ENCODE results near the gene SLIT1. TPM values are rescaled to one million over a fixed set of nuclear protein-coding genes. Genes with fewer than 3 reads are reported as not detected.

Gene SLIT1
- polyA plus RNA-seq, 1 donor (not counting 4 experiments of a cell fraction or from before 2014, with no cell fraction given): 0.01 TPM

DNA sequence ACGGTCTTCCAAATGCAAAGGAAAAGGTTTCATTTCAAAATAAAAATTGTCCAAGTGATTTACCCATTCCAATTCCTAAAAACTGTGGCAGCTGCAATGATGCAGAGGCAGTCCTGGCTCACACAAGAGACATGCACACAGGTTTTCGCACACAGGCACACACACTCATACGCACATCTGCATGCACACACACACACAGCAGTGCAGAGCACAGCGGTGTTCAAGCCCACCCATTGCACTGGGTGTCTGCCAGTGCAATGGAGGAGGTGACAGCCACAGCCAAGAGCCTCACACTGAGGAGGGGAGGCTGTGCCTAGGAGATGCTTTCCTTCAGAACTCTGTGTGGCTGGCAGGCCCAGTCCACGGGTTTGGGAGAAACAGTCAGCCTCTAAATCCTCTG is 123.7 kb downstream of the SLIT1 start:
- Histone ChIP-seq H2AFZ (ENCODE audit: control insufficient read depth, low read length) (no peak overlapping the region), H3K79me2 (ENCODE audit: control insufficient read depth, insufficient read depth, low read length) (no peaks in the 10 kb centered on the region), H3K27me3 (ENCODE audit: control insufficient read depth, extremely low read depth, insufficient read depth, low read length) (peaks cover 44% of the 10 kb centered on the region), H3K27ac (ENCODE audit: control insufficient read depth, insufficient read depth, low read length) (no peak overlapping the region), H3K9ac (ENCODE audit: control insufficient read depth, extremely low read depth, insufficient read depth, low read length) (no peak overlapping the region), H3K9me1 (ENCODE audit: control insufficient read depth, extremely low read depth, insufficient read depth, low read length) (no peaks in the 10 kb centered on the region), H3K4me1 (ENCODE audit: control insufficient read depth, extremely low read depth, insufficient read depth, low read length) (no peaks in the 10 kb centered on the region), H4K20me1 (ENCODE audit: control insufficient read depth, extremely low read depth, insufficient read depth, low read length) (no peaks in the 10 kb centered on the region), H3K36me3 (ENCODE audit: control insufficient read depth in 2 of 2, extremely low read depth in 1 of 2, insufficient read depth in 2 of 2, low read length in 2 of 2) (no peaks in the 10 kb centered on the region), H3K4me3 (ENCODE audit: control insufficient read depth in 2 of 3, extremely low read depth in 1 of 3, insufficient read depth in 2 of 3, low read depth in 1 of 3, low read length in 3 of 3) (no peak overlapping the region), H3K9me3 (ENCODE audit: control insufficient read depth, low read depth, low read length) (no peaks in the 10 kb centered on the region), H3K4me2 (ENCODE audit: control insufficient read depth, extremely low read depth, insufficient read depth, low read depth, low read length) (no peak overlapping the region)
- no peak for DNase-seq (ENCODE audit: low read depth, low spot score)
- no peak for FAIRE-seq
- no peak for TF ChIP-seq EZH2 (IDR thresholded peaks at IDR 0.05; ENCODE audit: low read length)
- TF ChIP-seq, protein P1, sequence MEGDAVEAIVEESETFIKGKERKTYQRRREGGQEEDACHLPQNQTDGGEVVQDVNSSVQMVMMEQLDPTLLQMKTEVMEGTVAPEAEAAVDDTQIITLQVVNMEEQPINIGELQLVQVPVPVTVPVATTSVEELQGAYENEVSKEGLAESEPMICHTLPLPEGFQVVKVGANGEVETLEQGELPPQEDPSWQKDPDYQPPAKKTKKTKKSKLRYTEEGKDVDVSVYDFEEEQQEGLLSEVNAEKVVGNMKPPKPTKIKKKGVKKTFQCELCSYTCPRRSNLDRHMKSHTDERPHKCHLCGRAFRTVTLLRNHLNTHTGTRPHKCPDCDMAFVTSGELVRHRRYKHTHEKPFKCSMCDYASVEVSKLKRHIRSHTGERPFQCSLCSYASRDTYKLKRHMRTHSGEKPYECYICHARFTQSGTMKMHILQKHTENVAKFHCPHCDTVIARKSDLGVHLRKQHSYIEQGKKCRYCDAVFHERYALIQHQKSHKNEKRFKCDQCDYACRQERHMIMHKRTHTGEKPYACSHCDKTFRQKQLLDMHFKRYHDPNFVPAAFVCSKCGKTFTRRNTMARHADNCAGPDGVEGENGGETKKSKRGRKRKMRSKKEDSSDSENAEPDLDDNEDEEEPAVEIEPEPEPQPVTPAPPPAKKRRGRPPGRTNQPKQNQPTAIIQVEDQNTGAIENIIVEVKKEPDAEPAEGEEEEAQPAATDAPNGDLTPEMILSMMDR (optimal IDR thresholded peaks at IDR 0.05 in 1 of 3, IDR thresholded peaks at IDR 0.05 in 1 of 3, conservative IDR thresholded peaks at IDR 0.05 in 1 of 3; ENCODE audit: extremely low read depth in 1 of 3, insufficient read depth in 2 of 3, low read length in 3 of 3): no peak
- dilution Hi-C loops (cut with MboI; ENCODE audit: extremely low pct_ligation_motif_present, low sequenced_read_pairs): no loop called here

DNA sequence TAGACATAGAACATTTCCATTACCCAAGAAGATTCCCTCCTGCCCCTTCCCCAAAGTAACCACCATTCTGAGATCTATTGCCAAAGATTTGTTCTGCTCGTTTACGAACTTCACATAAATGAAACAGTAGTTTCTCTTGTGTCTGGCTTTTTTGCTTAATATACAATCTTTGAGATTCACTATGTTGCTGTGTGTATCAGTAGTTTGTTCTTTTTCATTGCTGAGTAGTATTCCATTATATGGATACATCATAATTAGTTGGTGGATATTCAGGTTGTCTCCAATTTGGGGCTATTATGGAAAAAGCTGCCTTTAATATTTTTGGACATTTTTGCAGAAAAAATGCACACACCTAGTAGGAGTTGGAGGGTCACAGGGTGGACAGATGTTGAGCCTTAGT is 124.3 kb downstream of the SLIT1 start:
- Histone ChIP-seq H3K4me3 (ENCODE audit: control insufficient read depth in 2 of 3, extremely low read depth in 1 of 3, insufficient read depth in 2 of 3, low read depth in 1 of 3, low read length in 3 of 3) (no peak overlapping the region), H3K79me2 (ENCODE audit: control insufficient read depth, insufficient read depth, low read length) (no peaks in the 10 kb centered on the region), H3K27ac (ENCODE audit: control insufficient read depth, insufficient read depth, low read length) (no peak overlapping the region), H3K4me1 (ENCODE audit: control insufficient read depth, extremely low read depth, insufficient read depth, low read length) (no peaks in the 10 kb centered on the region), H2AFZ (ENCODE audit: control insufficient read depth, low read length) (no peak overlapping the region), H3K9me1 (ENCODE audit: control insufficient read depth, extremely low read depth, insufficient read depth, low read length) (no peaks in the 10 kb centered on the region), H3K4me2 (ENCODE audit: control insufficient read depth, extremely low read depth, insufficient read depth, low read depth, low read length) (no peak overlapping the region), H3K9ac (ENCODE audit: control insufficient read depth, extremely low read depth, insufficient read depth, low read length) (no peak overlapping the region), H3K36me3 (ENCODE audit: control insufficient read depth in 2 of 2, extremely low read depth in 1 of 2, insufficient read depth in 2 of 2, low read length in 2 of 2) (no peaks in the 10 kb centered on the region), H4K20me1 (ENCODE audit: control insufficient read depth, extremely low read depth, insufficient read depth, low read length) (no peaks in the 10 kb centered on the region), H3K27me3 (ENCODE audit: control insufficient read depth, extremely low read depth, insufficient read depth, low read length) (peaks cover 44% of the 10 kb centered on the region), H3K9me3 (ENCODE audit: control insufficient read depth, low read depth, low read length) (no peaks in the 10 kb centered on the region)
- TF ChIP-seq EZH2 (IDR thresholded peaks at IDR 0.05; ENCODE audit: low read length): no peak
- TF ChIP-seq, protein P1 (optimal IDR thresholded peaks at IDR 0.05 in 1 of 3, IDR thresholded peaks at IDR 0.05 in 1 of 3, conservative IDR thresholded peaks at IDR 0.05 in 1 of 3; ENCODE audit: extremely low read depth in 1 of 3, insufficient read depth in 2 of 3, low read length in 3 of 3): no peak
- dilution Hi-C loops (cut with MboI; ENCODE audit: extremely low pct_ligation_motif_present, low sequenced_read_pairs): no loop called here
- no peak for FAIRE-seq
- DNase-seq (ENCODE audit: low read depth, low spot score): no peak

Data from keratinocyte (primary cell).